CD4-positive, alpha-beta T cell treated with Interleukin-17A for 1 hour (primary cell): Measurements from ENCODE around the gene FCN1.
"Not testable (repeated sequence)": the region's sequence is repeated elsewhere in the genome, so short reads cannot be mapped to it uniquely, and the experiment has no call there.

ENCODE experiments used
- DNase-seq: peaks from one replicate; pipeline ENCODE4 v3.0.0-alpha.2; 2020

The FCN1 gene

DNA sequence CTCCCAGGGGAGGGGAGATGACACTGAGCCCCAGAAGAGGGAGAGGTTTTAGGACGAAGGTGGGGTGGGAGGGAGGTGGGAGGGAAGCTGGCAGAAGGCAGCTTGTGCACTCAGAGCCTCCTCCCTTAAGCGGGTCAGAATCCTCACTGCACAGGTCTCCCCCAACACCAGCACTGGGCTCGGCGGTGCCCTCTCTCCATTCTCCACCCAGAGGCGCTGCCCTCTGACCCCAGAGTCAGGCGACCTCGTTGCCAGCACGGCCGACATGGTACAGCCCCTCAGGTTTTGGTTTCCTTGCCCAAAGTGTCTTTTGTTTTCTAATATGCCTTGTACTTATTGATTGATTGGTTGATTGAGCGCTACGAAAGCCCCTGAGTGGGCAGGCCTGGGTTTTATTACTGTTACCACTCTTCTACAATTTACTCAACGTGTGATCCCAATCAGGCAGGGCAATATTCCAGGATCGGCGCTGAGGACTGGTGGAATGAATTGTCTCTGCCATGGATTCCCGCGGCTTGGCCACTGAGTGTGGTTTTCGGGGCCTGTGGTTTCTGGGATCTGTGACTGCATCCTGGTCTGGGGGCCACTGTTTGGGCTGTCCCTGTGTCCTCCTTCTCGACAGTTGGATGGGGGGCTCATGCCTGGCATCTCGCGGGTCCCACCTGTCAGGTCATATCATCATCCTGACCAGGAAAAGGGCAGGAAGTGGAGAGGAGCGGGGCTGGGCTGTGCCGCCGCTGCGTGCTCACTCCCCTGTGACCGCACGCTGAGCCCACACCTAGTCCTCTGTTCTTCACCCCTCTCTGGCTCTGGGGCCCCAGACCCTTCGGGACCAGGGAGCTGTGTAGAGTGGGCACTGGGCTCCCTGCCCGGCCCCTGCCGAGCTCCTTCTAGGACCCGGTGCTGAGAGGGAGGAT is 46.7 kb downstream of the FCN1 start:
- no peak for DNase-seq

DNA sequence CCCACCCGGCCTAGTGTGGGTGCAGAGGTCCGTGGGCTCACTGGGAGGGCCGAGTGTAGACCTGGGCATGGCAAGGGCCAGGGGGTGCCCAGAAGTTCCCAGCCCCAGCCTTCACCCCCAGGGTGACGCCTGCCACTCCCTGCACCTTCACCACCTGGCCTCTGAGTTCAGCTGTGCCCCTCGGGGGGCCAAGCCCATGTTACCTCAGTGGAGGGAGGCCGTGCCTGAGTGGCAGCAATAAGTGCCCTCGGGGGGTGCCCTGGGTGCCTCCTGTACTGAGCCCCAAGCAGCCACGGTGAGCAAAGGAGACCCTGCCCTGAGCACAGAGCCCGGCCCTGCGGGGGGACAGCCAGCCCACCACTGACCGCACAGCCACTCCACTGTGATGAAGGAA is 47.4 kb downstream of the FCN1 start:
- no peak for DNase-seq

DNA sequence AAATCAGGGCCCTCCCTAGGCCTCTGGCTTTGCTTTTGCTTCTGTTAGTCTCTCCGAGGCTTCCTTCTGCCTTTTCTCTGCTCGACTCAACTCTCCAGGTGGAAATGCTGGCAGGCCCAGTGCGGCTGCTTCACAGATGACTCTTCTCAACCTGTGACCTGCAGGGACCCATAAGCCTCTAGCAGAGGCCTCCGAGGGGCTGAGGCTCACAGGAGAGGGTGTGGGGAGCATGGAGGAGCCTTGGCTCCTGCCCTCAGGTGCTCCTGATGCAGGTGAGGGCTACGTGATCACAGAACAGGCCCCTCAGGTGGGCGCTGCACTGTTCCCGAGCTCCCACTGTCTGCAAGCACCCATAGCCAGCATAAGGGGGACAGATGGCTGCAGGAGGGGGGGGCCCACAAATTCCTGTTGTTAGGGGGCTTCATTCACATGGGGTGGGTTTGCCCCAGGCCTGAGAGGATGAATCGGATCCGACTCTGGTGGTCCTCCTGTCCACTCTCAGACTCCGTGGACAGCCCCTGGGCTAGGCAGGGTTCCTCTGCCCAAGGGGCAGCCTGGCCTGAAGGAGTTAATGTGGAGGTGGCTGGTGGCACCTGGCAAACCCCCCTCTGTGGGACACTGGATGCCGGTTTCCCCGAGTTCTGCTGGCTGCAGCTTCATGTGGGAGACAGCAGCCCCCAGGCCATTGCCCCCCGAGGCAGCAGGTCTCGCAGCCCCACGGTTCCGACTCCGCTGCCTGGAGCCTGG is 48.0 kb downstream of the FCN1 start:
- no peak for DNase-seq

DNA sequence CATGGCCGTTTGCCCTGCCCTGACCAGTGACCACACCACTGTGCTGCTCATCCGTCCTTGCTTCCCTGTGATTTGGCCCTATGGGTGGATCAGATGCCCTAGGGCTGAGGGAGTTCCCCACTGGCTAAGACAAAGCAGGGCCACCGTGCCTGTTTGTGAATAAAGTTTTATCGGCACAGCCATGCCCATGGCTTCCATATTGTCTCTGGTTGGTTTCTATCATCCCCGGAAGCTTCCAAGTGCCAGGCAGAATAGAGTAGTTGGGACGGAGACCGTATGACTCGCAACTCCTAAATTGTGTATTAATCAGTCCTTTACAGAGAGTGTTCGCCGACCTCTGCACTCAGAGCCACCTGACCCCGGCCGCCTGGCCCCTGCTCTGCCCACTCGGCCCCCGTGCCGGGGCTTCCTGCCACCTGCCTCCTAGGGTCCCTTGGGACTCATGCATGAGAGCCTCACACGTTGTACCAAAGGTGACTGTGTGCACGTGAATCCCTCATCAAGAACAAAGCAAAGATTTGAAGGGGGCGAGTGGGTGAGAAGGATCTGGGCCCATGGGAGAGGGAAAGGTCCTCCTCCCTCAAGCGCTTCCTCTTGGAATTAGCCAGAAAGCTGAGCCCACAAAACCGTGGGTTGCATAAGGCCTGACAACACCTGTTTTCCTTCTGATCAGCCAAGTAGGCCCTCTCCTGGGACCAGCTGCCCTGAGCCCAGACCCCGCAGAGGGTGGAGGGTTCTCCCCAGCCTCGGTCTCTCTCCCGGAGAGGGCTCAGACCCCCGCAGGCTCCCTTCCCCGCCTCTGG is 48.8 kb downstream of the FCN1 start:
- DNase-seq, result no peak

DNA sequence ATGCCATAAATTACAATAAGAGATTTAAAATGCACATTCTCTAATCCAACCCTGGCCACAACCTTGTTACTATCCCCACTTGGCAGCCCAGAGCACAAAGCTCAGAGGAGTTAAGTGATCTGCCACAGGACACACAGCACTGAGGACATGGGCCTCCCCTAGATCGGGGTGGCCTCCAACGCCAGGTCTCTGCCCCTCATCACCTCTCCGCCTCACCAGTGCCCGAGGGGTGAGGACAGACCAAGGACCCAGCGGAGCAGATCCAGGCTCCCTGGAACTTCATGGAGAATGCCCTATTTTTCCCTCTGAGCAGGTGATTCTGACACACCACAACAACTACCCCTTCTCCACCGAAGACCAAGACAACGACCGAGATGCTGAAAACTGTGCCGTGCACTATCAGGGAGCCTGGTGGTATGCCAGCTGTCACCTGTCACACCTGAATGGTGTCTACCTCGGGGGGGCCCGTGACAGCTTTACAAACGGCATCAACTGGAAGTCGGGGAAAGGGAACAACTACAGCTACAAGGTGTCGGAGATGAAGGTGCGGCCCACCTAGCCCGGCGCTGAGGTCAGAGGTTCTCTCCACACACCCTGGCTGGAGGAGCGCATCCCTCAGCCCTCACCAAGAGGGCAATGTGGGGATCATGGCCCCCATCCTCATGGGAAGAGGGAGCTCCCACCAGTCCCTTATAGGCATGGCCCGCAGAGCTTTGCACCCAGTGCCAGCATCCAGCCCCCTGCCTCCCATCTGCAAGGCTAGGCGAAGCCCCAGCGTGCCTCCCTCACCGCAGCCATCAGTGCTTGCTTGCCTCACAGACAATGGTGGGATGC is 49.6 kb downstream of the FCN1 start:
- DNase-seq, result no peak

DNA sequence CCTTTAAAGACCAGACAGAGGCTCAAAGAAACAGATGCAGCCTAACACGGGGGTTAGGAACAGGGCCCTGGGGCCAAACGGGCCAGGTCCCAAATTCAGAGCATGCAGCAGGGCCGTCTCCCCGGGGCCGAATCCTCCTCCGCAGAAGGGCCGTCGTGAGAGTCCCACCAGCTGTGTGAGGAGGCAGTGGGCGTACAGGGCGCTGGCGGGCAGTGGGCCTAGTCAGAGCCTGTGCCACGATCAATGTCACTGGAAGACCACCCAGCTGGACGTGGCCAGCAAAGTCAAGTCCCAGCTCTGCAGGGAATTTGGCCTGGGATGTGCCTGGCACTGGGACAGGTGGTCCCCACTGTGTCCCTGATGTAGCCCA is 52.9 kb downstream of the FCN1 start:
- DNase-seq, result no peak

DNA sequence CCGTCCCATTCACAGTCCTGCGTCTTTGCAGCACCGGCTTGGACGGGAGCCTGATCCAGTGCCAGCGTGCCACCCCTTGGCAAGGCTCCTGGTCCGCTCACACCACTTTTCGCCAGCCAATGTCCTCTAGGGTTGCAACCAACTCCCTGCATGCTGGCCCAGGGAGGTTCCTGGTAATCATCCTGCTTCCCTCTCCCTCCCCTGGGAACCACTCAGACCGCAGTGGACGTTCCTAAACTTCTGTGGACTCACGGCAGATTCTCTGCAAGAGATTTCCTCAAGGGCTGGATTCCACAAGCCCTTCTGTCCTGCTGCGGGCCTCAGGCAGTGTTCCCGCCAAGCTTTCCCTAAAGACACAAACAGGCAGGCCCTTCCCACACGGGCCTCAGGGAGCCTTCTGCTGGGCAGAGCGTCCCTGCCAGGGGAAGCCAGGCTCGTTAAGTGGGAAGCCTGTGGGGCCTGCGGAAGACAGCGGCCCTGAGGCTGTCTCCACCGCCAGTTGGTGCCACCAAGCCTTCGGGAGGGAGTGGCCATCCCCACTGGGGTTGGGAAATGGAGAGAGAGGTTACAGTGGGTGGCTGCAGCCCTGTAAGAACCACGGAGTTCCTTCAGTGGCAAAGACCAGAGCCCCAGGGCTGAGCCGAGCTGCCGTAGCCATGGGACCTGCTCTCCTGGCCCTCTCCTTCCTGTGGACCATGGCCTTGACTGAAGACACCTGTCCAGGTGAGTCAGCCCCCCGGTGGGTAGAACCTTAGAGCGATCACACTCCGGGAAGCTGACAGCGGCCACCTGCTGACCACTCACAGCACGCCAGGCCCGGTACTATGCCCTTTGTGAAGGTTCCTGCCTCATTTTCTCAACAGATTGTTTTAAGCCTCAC is 53.5 kb downstream of the FCN1 start:
- no peak for DNase-seq

DNA sequence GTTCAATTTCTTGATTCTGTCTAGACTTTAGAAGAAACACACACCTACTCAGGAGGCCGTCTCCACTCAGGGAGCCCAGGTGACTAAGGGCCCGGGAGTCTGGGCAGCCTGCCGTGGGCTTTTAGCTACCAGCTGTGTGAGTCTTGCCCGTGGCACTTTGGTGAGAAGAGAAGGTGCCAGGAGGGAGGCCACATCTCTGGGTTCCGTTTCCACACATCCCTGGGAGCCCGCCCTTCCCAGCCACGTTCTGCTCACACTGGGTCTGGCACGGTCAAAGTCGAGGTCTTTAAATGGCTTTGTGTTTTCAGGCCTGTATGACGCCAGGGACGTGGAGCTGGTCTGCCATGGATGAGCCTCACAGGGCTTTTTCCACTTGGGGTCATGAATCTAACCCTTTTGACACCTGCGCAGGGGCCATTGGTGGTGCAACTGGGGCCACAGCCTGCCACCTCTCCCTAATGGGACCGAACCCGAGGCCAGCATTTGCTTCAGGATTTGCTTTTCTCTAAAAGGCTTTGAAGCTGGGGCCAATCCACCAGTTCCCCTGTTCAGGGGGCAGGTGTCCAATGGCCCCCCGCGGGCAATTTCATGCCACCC is 54.3 kb downstream of the FCN1 start:
- DNase-seq, result no peak

DNA sequence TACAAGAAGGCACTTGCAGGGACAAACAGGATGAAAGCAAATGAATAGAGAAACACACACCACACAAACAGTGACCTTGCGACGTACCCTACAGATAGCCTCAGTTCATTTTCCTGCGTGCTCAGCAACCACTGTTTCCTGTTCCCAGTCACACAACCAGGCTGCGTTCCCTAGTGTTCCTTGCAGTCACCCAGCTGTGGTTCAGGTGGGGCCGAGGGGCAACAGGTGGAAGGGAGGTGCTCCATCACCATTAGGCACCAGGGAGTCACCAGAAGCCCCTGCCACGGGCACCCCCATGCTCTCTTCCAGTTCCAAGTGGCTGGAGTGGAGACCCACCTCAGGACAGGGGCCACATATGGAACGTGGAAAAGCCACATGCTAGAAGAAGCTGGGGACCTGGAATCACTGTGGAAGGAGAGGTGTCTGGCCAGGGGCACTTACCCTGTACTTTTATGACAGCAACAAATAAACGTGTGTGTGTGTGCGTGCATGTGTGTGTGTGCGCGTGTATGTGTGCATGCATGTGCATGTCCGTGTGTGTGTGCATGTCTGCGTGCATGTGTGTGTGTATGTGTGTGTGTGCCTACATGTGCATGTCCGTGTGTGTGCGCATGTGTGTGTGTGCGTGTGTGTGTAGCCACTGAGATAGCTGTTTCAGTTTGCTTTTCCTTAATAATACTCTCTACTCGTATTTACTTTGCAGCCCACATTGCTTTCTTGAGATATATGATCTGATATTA is 55.9 kb downstream of the FCN1 start:
- DNase-seq, result no peak

DNA sequence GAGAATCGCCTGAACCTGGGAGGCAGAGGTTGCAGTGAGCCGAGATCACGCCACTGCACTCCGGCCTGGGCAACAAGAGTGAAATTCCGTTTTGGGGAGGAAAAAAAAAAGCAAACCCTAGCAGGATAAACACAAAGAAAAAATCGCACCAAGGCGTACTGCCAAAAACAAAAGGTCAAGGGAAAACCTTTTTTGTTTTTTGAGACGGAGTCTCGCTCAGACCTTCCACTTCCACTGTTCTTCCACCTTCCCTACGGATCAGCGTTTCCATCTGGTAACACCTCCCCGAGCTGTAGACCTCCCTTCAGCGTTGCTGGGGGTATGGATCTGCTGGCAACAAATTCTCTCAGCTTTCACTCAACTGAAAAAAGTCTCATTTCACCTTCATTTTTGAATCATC is 57.2 kb downstream of the FCN1 start:
- DNase-seq, result no peak

DNA sequence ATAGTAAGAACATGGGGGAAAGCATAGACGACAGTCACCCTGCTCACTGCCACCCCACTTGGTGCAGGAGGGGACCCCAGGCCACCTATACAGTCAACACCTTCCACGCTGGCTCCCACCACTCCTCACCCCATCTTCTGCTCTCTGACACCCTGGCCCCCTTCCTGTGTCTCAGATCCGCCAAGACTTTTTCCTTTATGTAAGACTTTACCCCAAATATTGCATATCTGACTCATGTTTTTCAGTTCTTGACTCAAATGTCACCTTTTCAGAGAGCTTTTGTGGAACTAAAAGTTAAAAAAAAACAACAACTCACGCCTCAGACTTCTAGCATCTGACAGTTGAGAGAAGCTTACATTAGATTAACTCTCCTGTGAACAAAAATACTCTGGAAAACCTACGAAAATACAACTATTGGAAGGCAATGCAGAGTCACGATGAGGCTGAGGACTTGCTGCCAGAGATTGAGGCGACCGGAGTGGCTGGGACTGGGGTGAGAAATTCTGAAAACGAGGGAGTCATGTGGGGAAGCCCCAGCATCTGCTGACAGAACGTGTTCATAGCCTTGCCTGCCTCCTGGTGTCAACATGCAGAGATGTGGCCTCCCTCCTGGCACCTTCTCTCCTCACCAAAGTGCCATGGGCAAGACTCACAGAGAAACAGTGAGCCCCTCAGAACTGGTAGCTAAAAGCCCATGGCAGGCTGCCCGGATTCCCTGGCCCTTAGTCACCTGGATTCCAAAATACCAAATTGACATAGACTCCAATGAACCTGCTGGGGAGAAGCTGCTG is 59.5 kb downstream of the FCN1 start:
- no peak for DNase-seq

DNA sequence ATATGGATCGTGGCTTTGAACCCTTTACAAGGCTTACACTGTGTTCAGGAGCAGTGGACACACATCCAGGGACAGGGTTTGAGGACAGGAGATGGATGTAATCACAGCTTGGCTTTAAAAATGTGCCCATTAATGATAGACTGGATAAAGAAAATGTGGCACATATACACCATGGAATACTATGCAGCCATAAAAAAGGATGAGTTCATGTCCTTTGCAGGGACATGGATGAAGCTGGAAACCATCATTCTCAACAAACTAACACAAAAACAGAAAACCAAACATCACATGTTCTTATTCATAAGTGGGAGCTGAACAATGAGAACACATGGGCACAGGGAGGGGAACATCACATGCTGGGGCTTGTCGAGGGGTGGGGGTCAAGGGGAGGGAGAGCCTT is 60.3 kb downstream of the FCN1 start:
- not testable (repeated sequence) for DNase-seq

DNA sequence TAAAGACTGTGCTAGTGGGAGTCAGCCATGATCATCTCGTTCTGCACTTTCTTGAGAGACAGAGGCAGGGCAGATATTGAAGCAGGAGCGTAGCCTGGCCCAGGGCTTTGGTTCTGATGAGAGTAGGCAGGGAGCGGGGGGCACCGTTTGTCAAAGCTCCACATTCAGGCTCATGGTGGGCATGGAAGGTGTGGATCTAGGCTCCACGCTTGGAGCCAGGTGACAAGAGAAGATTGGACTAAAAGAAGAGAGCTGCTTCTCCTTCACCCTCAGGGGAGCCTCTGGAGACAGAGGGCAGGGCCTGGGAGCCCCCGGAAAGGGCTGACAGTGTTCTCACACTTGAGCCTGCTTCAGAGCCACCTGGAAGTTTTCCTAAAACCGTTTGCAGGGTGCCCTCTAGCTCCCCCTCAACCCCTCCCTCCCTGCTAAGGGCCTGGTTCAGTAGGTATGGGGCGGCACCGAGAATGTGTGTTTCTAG is 61.8 kb downstream of the FCN1 start:
- DNase-seq, result no peak
